Stimulated activated naive B cell treated with anti-CD40 and anti-IgM and Interleukin-4, amounts not matched to agents 10 μg/mL and 1 μg/mL and 100 μg/mL, for 72 hours (primary cell): ENCODE results near the gene PCDH9.
"Not testable (repeated sequence)": the region's sequence is repeated elsewhere in the genome, so short reads cannot be mapped to it uniquely, and the experiment has no call there.

Source experiments
- ATAC-seq, 2 donors: fragments of 150-1000 bp; cut with Tn5 transposase; replicated peaks; 2 replicates each; pipeline ENCODE4 v1.10.0; 2021; ENCODE audit warnings: moderate library complexity in 1 of 2
- DNase-seq: peaks from one replicate; pipeline ENCODE4 v3.0.0; 2021
- H3K27ac Mint-ChIP-seq: one replicate; pipeline ENCODE4 v1.8.0; 2022; ENCODE audit warnings: mild to moderate bottlenecking, mixed read lengths
- H3K27me3 Mint-ChIP-seq, 2 donors: one replicate each; pipeline ENCODE4 v1.8.0; 2022; ENCODE audit warnings: mixed read lengths in 2 of 2
- H3K36me3 Mint-ChIP-seq, 2 donors: one replicate each; pipeline ENCODE4 v1.8.0; 2022; ENCODE audit warnings: mixed read lengths in 2 of 2, mild to moderate bottlenecking in 1 of 2
- H3K4me1 Mint-ChIP-seq, 2 donors: one replicate each; pipeline ENCODE4 v1.8.0; 2022; ENCODE audit warnings: mixed read lengths in 2 of 2, mild to moderate bottlenecking in 1 of 2
- H3K4me3 Mint-ChIP-seq, 2 donors: one replicate each; pipeline ENCODE4 v1.8.0; 2022; ENCODE audit warnings: mild to moderate bottlenecking in 2 of 2, mixed read lengths in 2 of 2, moderate library complexity in 1 of 2
- H3K9me3 Mint-ChIP-seq, 2 donors: one replicate each; pipeline ENCODE4 v1.8.0; 2022; ENCODE audit warnings: mixed read lengths in 2 of 2, mild to moderate bottlenecking in 1 of 2

The PCDH9 gene

GRCh38 chr13:66888698-66889097, 341.4 kb downstream of the PCDH9 start:
- H3K9me3 Mint-ChIP-seq: peaks cover 0 to 4% of the 10 kb centered on the region in 2 donors
- no peak overlapping the region for H3K4me3 Mint-ChIP-seq
- DNase-seq: no peak
- no peak overlapping the region for H3K27ac Mint-ChIP-seq
- H3K4me1 Mint-ChIP-seq: peaks cover 20 to 47% of the 10 kb centered on the region in 2 donors
- H3K27me3 Mint-ChIP-seq: no peaks in the 10 kb centered on the region
- ATAC-seq: no peak
- H3K36me3 Mint-ChIP-seq: no peaks in the 10 kb centered on the region

DNA sequence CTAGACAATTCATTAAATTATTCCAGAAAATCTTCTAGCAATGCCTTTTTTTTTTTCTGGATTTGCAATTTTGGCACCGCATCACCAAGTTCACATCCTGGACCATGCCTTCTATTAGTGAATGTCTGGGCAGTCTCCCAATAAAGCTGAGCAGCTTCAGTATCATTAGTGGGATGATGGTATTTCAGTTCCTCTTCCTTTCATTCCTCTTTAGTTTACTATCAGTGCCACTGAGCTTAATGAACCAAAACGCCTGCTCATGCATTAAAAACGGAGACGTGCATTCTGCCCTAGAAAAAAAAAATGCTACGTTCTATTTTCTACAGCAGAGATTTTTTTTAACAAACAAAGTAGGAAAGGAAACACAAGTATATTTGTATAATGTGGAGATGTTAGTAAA, 343.0 kb downstream of the PCDH9 start:
- H3K27ac Mint-ChIP-seq: no peak overlapping the region
- no peaks in the 10 kb centered on the region for H3K27me3 Mint-ChIP-seq
- peak; percentile 91 to 97 for ATAC-seq
- peaks cover 24 to 52% of the 10 kb centered on the region in 2 donors for H3K4me1 Mint-ChIP-seq
- peaks cover 2 to 4% of the 10 kb centered on the region in 2 donors for H3K9me3 Mint-ChIP-seq
- H3K36me3 Mint-ChIP-seq: peaks cover 0 to 4% of the 10 kb centered on the region in 2 donors
- peak; percentile 4 for DNase-seq
- H3K4me3 Mint-ChIP-seq: peak overlapping the region; percentile 54 to 56

GRCh38 chr13:66886264-66886663, 343.9 kb downstream of the PCDH9 start:
- H3K4me1 Mint-ChIP-seq: peaks cover 24 to 54% of the 10 kb centered on the region in 2 donors
- H3K27me3 Mint-ChIP-seq: no peaks in the 10 kb centered on the region
- H3K4me3 Mint-ChIP-seq: no peak overlapping the region
- H3K9me3 Mint-ChIP-seq: peaks cover 3 to 5% of the 10 kb centered on the region in 2 donors
- H3K27ac Mint-ChIP-seq: no peak overlapping the region
- peak in 1 of 2 donors; percentile 23 for ATAC-seq
- DNase-seq: no peak
- H3K36me3 Mint-ChIP-seq: peaks cover 0 to 4% of the 10 kb centered on the region in 2 donors

DNA sequence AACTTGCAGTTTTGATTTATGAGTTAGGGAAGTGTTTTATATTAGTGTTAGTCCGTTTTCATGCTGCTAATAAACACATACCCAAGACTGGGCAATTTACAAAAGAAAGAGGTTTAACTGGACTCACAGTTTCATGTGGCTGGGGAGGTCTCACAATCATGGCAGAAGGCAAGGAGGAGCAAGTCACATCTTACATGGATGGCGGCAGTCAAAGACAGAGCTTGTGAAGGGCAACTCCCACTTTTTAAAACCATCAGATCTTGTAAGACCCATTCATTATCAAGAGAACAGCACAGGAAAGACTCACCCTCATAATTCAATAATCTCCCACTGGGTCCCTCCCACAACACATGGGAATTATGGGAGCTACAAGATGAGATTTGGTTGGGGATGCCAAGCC, 349.0 kb downstream of the PCDH9 start:
- peaks cover 20 to 37% of the 10 kb centered on the region in 2 donors for H3K4me1 Mint-ChIP-seq
- not testable (repeated sequence) for ATAC-seq, H3K4me3 Mint-ChIP-seq, H3K36me3 Mint-ChIP-seq, H3K27me3 Mint-ChIP-seq, H3K27ac Mint-ChIP-seq, DNase-seq
- peaks cover 4 to 11% of the 10 kb centered on the region in 2 donors for H3K9me3 Mint-ChIP-seq

- ATAC-seq: no peak
- H3K4me3 Mint-ChIP-seq: no peak overlapping the region
Measured at GRCh38 chr13:66879988-66880387, 350.1 kb downstream of the PCDH9 start.

DNA sequence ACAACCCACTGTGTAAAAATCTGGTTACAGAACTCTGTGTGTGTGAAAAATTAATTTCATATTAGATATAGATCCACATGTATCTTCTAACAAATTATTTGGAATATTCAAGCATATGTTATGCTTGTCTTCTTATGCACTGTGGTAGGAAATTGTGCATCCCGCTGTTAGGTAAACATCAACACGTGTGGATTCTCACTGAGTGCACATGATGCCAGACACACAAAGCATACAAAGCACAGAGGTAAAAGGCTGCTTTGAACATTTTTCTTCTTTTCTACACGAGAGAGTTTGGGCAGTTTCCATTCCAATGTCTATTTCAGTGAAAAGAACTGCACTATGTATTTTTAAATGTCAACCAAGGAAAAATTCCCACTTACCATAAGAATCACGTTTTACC, 354.9 kb downstream of the PCDH9 start:
- DNase-seq: no peak
- H3K27ac Mint-ChIP-seq: no peak overlapping the region
- H3K4me3 Mint-ChIP-seq: no peak overlapping the region
- H3K36me3 Mint-ChIP-seq: no peaks in the 10 kb centered on the region
- H3K4me1 Mint-ChIP-seq: peaks cover 10 to 21% of the 10 kb centered on the region in 2 donors
- no peak for ATAC-seq
- H3K27me3 Mint-ChIP-seq: no peaks in the 10 kb centered on the region
- peaks cover 0 to 5% of the 10 kb centered on the region in 2 donors for H3K9me3 Mint-ChIP-seq

More at GRCh38 chr13:66879988-66880387, 350.1 kb downstream of the PCDH9 start:
- Mint-ChIP-seq H3K9me3 (peaks cover 4 to 11% of the 10 kb centered on the region in 2 donors), H3K27me3 (no peaks in the 10 kb centered on the region), H3K4me1 (peaks cover 15 to 30% of the 10 kb centered on the region in 2 donors), H3K27ac (no peak overlapping the region), H3K36me3 (peaks cover 0 to 8% of the 10 kb centered on the region in 2 donors)
- DNase-seq: no peak

GRCh38 chr13:66864627-66865026, 365.5 kb downstream of the PCDH9 start:
- ATAC-seq (no peak), DNase-seq (no peak)
- Mint-ChIP-seq H3K27ac (no peak overlapping the region), H3K4me3 (no peak overlapping the region), H3K9me3 (no peaks in the 10 kb centered on the region), H3K4me1 (peaks cover 3 to 5% of the 10 kb centered on the region in 2 donors), H3K36me3 (peaks cover 0 to 1% of the 10 kb centered on the region in 2 donors), H3K27me3 (no peaks in the 10 kb centered on the region)

- DNase-seq (no peak), ATAC-seq (no peak)
- H3K4me1 Mint-ChIP-seq: peaks cover 5% of the 10 kb centered on the region in 2 donors
- no peaks in the 10 kb centered on the region for H3K36me3 Mint-ChIP-seq
- no peak overlapping the region for H3K27ac Mint-ChIP-seq
- no peaks in the 10 kb centered on the region for H3K27me3 Mint-ChIP-seq
- no peak overlapping the region for H3K4me3 Mint-ChIP-seq
- no peaks in the 10 kb centered on the region for H3K9me3 Mint-ChIP-seq
Measured at GRCh38 chr13:66860878-66861417, 369.2 kb downstream of the PCDH9 start.

DNA sequence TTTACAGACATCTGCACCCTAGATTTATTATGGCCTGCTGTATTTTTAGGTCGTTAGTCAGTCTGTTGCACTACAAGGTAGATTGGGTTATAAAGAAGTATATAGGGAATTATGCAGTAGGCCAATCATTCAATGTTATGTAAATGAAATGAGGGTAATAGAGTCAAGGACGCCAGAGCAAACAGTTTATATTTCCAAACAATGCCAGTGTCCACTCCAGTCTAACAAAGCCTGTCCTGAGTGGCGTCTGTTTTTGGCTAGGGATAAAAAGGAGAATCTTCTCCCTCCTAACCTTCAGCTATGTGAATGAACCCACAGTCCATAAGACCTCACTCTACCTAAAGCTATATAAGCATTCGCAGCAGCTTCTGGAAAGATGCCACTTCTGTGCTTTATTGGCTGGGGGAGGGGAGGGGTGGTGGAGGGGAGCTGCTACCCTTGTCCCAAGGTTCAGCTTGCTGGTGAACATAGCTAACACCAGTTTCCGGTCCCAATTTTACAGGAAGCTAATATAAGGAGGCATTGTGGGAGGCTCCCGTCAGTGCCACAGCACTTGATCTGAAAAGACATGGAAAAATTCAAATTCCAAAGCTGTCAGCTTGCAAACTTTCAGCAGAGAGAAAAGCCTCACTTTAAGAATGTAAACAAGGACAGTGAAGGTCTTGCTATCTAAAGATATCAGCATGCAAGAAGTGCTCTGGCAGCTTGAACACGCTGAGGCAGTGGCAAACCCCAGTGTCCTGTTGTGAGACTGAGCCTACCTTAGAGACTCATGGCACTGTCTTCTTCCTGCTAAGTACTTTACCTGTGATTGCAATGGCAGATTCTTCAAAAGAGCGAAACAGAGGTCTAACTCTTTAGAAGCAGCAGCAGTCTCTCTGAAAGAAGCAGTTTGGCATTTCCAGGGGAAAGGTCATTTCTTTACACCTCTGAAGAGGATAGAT, 369.9 kb downstream of the PCDH9 start:
- peaks cover 5% of the 10 kb centered on the region in 2 donors for H3K4me1 Mint-ChIP-seq
- ATAC-seq (no peak), DNase-seq (no peak)
- H3K4me3 Mint-ChIP-seq: no peak overlapping the region
- no peaks in the 10 kb centered on the region for H3K9me3 Mint-ChIP-seq
- no peaks in the 10 kb centered on the region for H3K36me3 Mint-ChIP-seq
- no peak overlapping the region for H3K27ac Mint-ChIP-seq
- no peaks in the 10 kb centered on the region for H3K27me3 Mint-ChIP-seq

DNA sequence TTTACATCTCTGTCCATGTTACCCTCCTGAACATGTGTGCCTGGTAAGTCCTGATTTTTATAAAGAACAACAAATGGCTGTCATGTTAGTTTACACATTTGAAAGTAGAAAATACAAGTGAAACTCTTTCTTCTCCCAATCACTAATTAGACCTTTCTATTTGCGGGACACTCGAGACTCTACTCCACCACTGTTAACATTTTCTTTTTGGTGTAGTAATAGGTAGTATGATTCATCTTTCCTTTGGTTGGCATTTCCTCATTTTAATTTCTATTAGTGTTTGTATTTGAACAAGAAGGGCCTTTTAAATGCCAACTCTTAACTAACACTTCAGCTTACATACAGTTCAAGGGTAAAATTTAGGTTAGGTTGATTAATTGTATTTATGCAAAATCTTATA, 371.1 kb downstream of the PCDH9 start:
- H3K9me3 Mint-ChIP-seq: no peaks in the 10 kb centered on the region
- H3K27ac Mint-ChIP-seq: no peak overlapping the region
- no peak for DNase-seq
- H3K36me3 Mint-ChIP-seq: no peaks in the 10 kb centered on the region
- H3K27me3 Mint-ChIP-seq: no peaks in the 10 kb centered on the region
- H3K4me3 Mint-ChIP-seq: no peak overlapping the region
- peaks cover 0 to 2% of the 10 kb centered on the region in 2 donors for H3K4me1 Mint-ChIP-seq
- peak; percentile 65 to 69 for ATAC-seq

DNA sequence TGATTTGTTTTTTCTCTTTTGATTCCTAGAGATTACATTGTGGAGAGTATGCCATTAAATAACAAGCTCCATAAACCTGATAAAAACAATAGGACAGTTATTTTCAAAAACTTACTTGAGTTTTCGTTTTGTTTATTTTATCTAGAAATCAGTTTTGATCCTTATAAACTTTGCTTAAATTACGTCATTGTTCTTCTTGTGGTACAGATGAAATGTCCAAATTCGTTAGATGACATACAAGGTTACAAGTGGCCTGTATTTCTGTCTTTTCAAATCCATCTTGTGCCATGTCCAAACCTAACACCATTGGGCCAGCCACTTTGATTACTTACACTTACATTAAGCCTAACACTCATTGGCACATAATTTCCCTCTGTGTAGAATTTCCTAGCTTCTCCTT, 372.0 kb downstream of the PCDH9 start:
- H3K36me3 Mint-ChIP-seq: no peaks in the 10 kb centered on the region
- ATAC-seq (no peak), DNase-seq (no peak)
- no peak overlapping the region for H3K4me3 Mint-ChIP-seq
- no peaks in the 10 kb centered on the region for H3K27me3 Mint-ChIP-seq
- H3K4me1 Mint-ChIP-seq: peaks cover 0 to 2% of the 10 kb centered on the region in 2 donors
- H3K9me3 Mint-ChIP-seq: no peaks in the 10 kb centered on the region
- H3K27ac Mint-ChIP-seq: no peak overlapping the region

DNA sequence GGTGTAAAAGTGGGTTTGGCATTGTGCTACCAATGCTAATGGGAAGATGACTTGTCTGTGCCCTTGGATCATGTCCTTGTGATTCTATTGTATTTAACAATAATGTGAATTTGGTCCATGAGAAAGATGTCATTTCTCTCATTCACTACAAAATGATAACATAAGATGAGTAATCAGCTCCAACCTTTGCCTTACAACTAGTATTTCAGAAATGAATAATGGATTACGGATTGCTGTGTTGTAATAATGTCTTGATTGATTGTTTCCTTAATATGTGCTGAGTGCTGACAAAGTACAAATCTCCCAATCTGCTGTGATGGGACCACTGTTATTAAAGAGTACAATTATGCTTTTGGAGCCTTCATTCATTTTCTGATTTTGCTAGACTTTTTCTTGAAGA, 375.0 kb downstream of the PCDH9 start:
- Mint-ChIP-seq H3K4me3 (no peak overlapping the region), H3K9me3 (peaks cover 6 to 11% of the 10 kb centered on the region in 2 donors), H3K27ac (no peak overlapping the region), H3K27me3 (no peaks in the 10 kb centered on the region), H3K4me1 (peaks cover 0 to 2% of the 10 kb centered on the region in 2 donors), H3K36me3 (no peaks in the 10 kb centered on the region)
- DNase-seq: no peak
- ATAC-seq: no peak

- Mint-ChIP-seq H3K27me3 (no peaks in the 10 kb centered on the region), H3K9me3 (peaks cover 6 to 11% of the 10 kb centered on the region in 2 donors), H3K36me3 (no peaks in the 10 kb centered on the region), H3K4me1 (no peaks in the 10 kb centered on the region), H3K4me3 (no peak overlapping the region), H3K27ac (no peak overlapping the region)
- DNase-seq (no peak), ATAC-seq (no peak)
Measured at GRCh38 chr13:66853564-66853963, 376.6 kb downstream of the PCDH9 start.

DNA sequence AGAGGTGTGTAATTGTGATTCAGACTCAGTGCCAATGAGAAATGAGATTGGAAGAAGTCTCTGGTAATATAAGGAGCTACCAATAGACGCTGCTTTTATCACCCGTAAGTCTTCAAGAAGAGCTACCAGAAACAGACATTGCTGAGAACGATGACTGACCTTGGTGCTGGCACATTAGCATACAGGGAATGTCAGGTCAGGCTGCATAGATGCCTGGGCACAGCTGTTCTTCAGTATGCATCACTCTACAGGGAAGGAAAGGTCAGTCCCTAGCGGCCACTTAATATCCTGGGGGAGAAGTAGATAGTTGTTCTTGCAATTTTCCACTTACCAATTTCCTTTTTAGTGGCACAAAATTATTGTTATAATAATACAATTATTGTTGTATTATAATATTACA, 380.4 kb downstream of the PCDH9 start:
- DNase-seq (no peak), ATAC-seq (no peak)
- H3K4me1 Mint-ChIP-seq: no peaks in the 10 kb centered on the region
- no peak overlapping the region for H3K4me3 Mint-ChIP-seq
- H3K9me3 Mint-ChIP-seq: peaks cover 8 to 11% of the 10 kb centered on the region in 2 donors
- no peaks in the 10 kb centered on the region for H3K36me3 Mint-ChIP-seq
- no peak overlapping the region for H3K27ac Mint-ChIP-seq
- no peaks in the 10 kb centered on the region for H3K27me3 Mint-ChIP-seq

DNA sequence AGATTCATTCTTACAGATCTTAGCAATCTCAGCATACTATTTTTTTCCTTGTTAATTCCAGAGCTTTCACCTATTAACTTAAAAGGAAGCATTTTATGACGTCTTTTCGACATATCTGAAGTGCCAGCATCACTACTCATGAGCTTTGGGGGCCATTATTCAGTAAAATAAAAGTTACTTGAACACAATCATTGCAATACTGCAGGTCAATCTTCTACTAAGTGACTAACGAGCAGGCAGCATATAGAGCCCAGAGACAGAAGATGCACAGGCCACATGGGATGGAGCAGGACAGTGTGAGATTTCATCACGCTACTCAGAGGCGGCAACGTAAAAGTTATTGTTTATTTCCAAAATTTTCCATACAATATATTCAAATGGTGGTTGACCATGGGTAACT, 382.6 kb downstream of the PCDH9 start:
- no peak for ATAC-seq
- H3K36me3 Mint-ChIP-seq: no peaks in the 10 kb centered on the region
- no peak for DNase-seq
- no peaks in the 10 kb centered on the region for H3K4me1 Mint-ChIP-seq
- peaks cover 8 to 10% of the 10 kb centered on the region in 2 donors for H3K9me3 Mint-ChIP-seq
- no peak overlapping the region for H3K4me3 Mint-ChIP-seq
- no peak overlapping the region for H3K27ac Mint-ChIP-seq
- no peaks in the 10 kb centered on the region for H3K27me3 Mint-ChIP-seq
